ENCODE results near the gene ISG15.

The ISG15 gene

GRCh38 chr1:971751-972506 is 41.4 kb upstream of the ISG15 start:
- Histone ChIP-seq H3K4me3 (ENCODE audit: low read depth, low read length) (no peak overlapping the region), H3K36me3 (no peaks in the 10 kb centered on the region), H3K4me1 (peaks cover 4% of the 10 kb centered on the region), H3K27me3 (peaks cover 21% of the 10 kb centered on the region), H3K9me3 (no peaks in the 10 kb centered on the region)
- no peak for TF ChIP-seq CTCF (IDR thresholded peaks at IDR 0.05; ENCODE audit: low read depth, low read length)
- DNase-seq, result no peak

- Histone ChIP-seq H3K4me1 (no peaks in the 10 kb centered on the region; the same call in 1 of the 2 replicates), H3K27me3 (peaks cover 21% of the 10 kb centered on the region), H3K36me3 (no peaks in the 10 kb centered on the region), H3K9me3 (no peaks in the 10 kb centered on the region), H3K4me3 (ENCODE audit: low read depth, low read length) (no peak overlapping the region)
- no peak for TF ChIP-seq CTCF (IDR thresholded peaks at IDR 0.05; ENCODE audit: low read depth, low read length)
- no peak for DNase-seq
Measured at GRCh38 chr1:972726-973458, 40.4 kb upstream of the ISG15 start.

- DNase-seq, result no peak
- peaks cover 21% of the 10 kb centered on the region for H3K27me3 ChIP-seq
- H3K9me3 ChIP-seq, result no peaks in the 10 kb centered on the region
- TF ChIP-seq CTCF (IDR thresholded peaks at IDR 0.05; ENCODE audit: low read depth, low read length), result no peak
- no peaks in the 10 kb centered on the region; the same call in 1 of the 2 replicates for H3K4me1 ChIP-seq
- H3K36me3 ChIP-seq, result no peaks in the 10 kb centered on the region
- H3K4me3 ChIP-seq (ENCODE audit: low read depth, low read length), result no peak overlapping the region
Measured at GRCh38 chr1:973459-974292, 39.6 kb upstream of the ISG15 start.

- H3K4me3 ChIP-seq (ENCODE audit: low read depth, low read length), result no peak overlapping the region
- peaks cover 21% of the 10 kb centered on the region for H3K27me3 ChIP-seq
- H3K4me1 ChIP-seq, result no peaks in the 10 kb centered on the region; the same call in 1 of the 2 replicates
- no peak for TF ChIP-seq CTCF (IDR thresholded peaks at IDR 0.05; ENCODE audit: low read depth, low read length)
- no peaks in the 10 kb centered on the region for H3K9me3 ChIP-seq
- no peaks in the 10 kb centered on the region for H3K36me3 ChIP-seq
- no peak for DNase-seq
Measured at GRCh38 chr1:974293-974640, 39.0 kb upstream of the ISG15 start.

- Histone ChIP-seq H3K36me3 (no peaks in the 10 kb centered on the region), H3K4me3 (ENCODE audit: low read depth, low read length) (no peak overlapping the region), H3K9me3 (no peaks in the 10 kb centered on the region), H3K27me3 (peaks cover 21% of the 10 kb centered on the region), H3K4me1 (no peaks in the 10 kb centered on the region; the same call in 1 of the 2 replicates)
- DNase-seq, result no peak
- TF ChIP-seq CTCF (IDR thresholded peaks at IDR 0.05; ENCODE audit: low read depth, low read length), result no peak
Measured at GRCh38 chr1:974687-975328, 38.5 kb upstream of the ISG15 start.

Measured in BE2C (cell line).